Esophagus (tissue), 2 donors: ENCODE results near the gene PLEKHG4B. TPM values are rescaled to one million over a fixed set of nuclear protein-coding genes. Genes with fewer than 3 reads are reported as not detected.

Source experiments
- H3K27ac ChIP-seq, 2 donors: one replicate each; pipeline ENCODE4 v1.5.1; 2013; ENCODE audit warnings: low read depth in 2 of 2, mild to moderate bottlenecking in 2 of 2, inconsistent platforms in 1 of 2, low read length in 1 of 2, moderate library complexity in 1 of 2
- H3K27me3 ChIP-seq, 2 donors: one replicate each; pipeline ENCODE4 v1.6.1; 2013; ENCODE audit warnings: low read length in 2 of 2, control low read depth in 1 of 2, mild to moderate bottlenecking in 1 of 2; ENCODE audit not compliant: insufficient read depth in 2 of 2, control insufficient read depth in 1 of 2
- H3K36me3 ChIP-seq, 2 donors: one replicate each; pipeline ENCODE4 v1.6.1; 2013; ENCODE audit warnings: low read length in 1 of 2; ENCODE audit not compliant: control insufficient read depth in 2 of 2, insufficient read depth in 2 of 2
- H3K4me1 ChIP-seq, 2 donors: one replicate each; pipeline ENCODE4 v1.6.1; 2013; ENCODE audit warnings: low read length in 1 of 2; ENCODE audit not compliant: control insufficient read depth in 2 of 2, insufficient read depth in 2 of 2
- H3K4me3 ChIP-seq, 2 donors: one replicate each; pipeline ENCODE4 v1.5.1; 2013; ENCODE audit warnings: low read length in 2 of 2, mild to moderate bottlenecking in 2 of 2, low read depth in 1 of 2, moderate library complexity in 1 of 2
- H3K9me3 ChIP-seq, 2 donors: one replicate each; pipeline ENCODE4 v1.6.1; 2013; ENCODE audit warnings: mild to moderate bottlenecking in 2 of 2, low read depth in 1 of 2, low read length in 1 of 2, moderate library complexity in 1 of 2; ENCODE audit not compliant: control insufficient read depth in 2 of 2, insufficient read depth in 1 of 2
- WGBS, 2 donors: extraction: QIAGEN DNeasy Blood & Tissue Kit; methylation state at CpG; one replicate each; pipeline ENCODE4 v1.1.7; 2013; 5-methylcytosine and 5-hydroxymethylcytosine counted together
- polyA plus RNA-seq, 2 donors: library from polyadenylated mRNA; stranded (reverse); fragments of 200-250 nt; gene quantifications; one replicate each; pipeline ENCODE4 v1.2.3, GENCODE V29; 2013
- donor health status: healthy with polysubstance abuse.
- donor health status: Bipolar disorder and iron deficiency.

Gene PLEKHG4B
- polyA plus RNA-seq, 2 donors, result 0.16 to 0.53 TPM

- peaks cover 11 to 12% of the 10 kb centered on the region in 2 donors for H3K9me3 ChIP-seq
- no peak overlapping the region for H3K27ac ChIP-seq
- 93% methylated on average over 18 of the region's 18 CpGs for WGBS, 2 donors
- no peaks in the 10 kb centered on the region for H3K36me3 ChIP-seq
- H3K4me1 ChIP-seq, result no peaks in the 10 kb centered on the region
- no peaks in the 10 kb centered on the region for H3K27me3 ChIP-seq
- no peak overlapping the region for H3K4me3 ChIP-seq
Observed at GRCh38 chr5:142246-142810, 50.4 kb downstream of the PLEKHG4B start.

GRCh38 chr5:143041-143440 lies 51.1 kb downstream of the PLEKHG4B start:
- H3K27me3 ChIP-seq, result no peaks in the 10 kb centered on the region
- no peaks in the 10 kb centered on the region for H3K4me1 ChIP-seq
- H3K36me3 ChIP-seq, result no peaks in the 10 kb centered on the region
- no peak overlapping the region for H3K4me3 ChIP-seq
- no peak overlapping the region for H3K27ac ChIP-seq
- peaks cover 11 to 12% of the 10 kb centered on the region in 2 donors for H3K9me3 ChIP-seq
- 81 to 91% methylated on average over 17 of the region's 17 CpGs for WGBS, 2 donors

- no peak overlapping the region for H3K4me3 ChIP-seq
- WGBS, 2 donors, result 87 to 94% methylated on average over 8 of the region's 8 CpGs
- no peaks in the 10 kb centered on the region for H3K4me1 ChIP-seq
- H3K9me3 ChIP-seq, result peaks cover 11 to 12% of the 10 kb centered on the region in 2 donors
- no peaks in the 10 kb centered on the region for H3K36me3 ChIP-seq
- no peaks in the 10 kb centered on the region for H3K27me3 ChIP-seq
- H3K27ac ChIP-seq, result no peak overlapping the region
Observed at GRCh38 chr5:144941-145340, 53.0 kb downstream of the PLEKHG4B start.

- Histone ChIP-seq H3K4me3 (no peak overlapping the region), H3K36me3 (no peaks in the 10 kb centered on the region), H3K9me3 (peaks cover 11 to 12% of the 10 kb centered on the region in 2 donors), H3K27me3 (no peaks in the 10 kb centered on the region), H3K27ac (no peak overlapping the region), H3K4me1 (no peaks in the 10 kb centered on the region)
- 80 to 91% methylated on average over 7 of the region's 7 CpGs for WGBS, 2 donors
Observed at GRCh38 chr5:145585-146323, 53.8 kb downstream of the PLEKHG4B start.

GRCh38 chr5:147751-148150 lies 55.8 kb downstream of the PLEKHG4B start:
- 96 to 97% methylated on average over 1 of the region's 1 CpG for WGBS, 2 donors

GRCh38 chr5:149745-150485 lies 57.9 kb downstream of the PLEKHG4B start:
- Histone ChIP-seq H3K4me1 (no peaks in the 10 kb centered on the region), H3K27me3 (no peaks in the 10 kb centered on the region), H3K9me3 (peaks cover 11 to 12% of the 10 kb centered on the region in 2 donors), H3K4me3 (no peak overlapping the region), H3K36me3 (no peaks in the 10 kb centered on the region), H3K27ac (no peak overlapping the region)
- 52 to 63% methylated on average over 6 of the region's 6 CpGs for WGBS, 2 donors

More at GRCh38 chr5:147751-148150, 55.8 kb downstream of the PLEKHG4B start:
- Histone ChIP-seq H3K9me3 (peaks cover 11 to 12% of the 10 kb centered on the region in 2 donors), H3K4me1 (no peaks in the 10 kb centered on the region), H3K36me3 (no peaks in the 10 kb centered on the region), H3K27ac (no peak overlapping the region), H3K27me3 (no peaks in the 10 kb centered on the region), H3K4me3 (no peak overlapping the region)

- Histone ChIP-seq H3K36me3 (no peaks in the 10 kb centered on the region), H3K4me1 (no peaks in the 10 kb centered on the region), H3K4me3 (no peak overlapping the region), H3K27ac (no peak overlapping the region), H3K9me3 (peaks cover 11 to 12% of the 10 kb centered on the region in 2 donors), H3K27me3 (no peaks in the 10 kb centered on the region)
- WGBS, 2 donors, result 84 to 86% methylated on average over 4 of the region's 4 CpGs
Observed at GRCh38 chr5:150746-151145, 58.8 kb downstream of the PLEKHG4B start.

- WGBS, 2 donors, result 87 to 96% methylated on average over 6 of the region's 6 CpGs
Observed at GRCh38 chr5:152077-152476, 60.1 kb downstream of the PLEKHG4B start.

GRCh38 chr5:153256-153655 lies 61.3 kb downstream of the PLEKHG4B start:
- H3K27ac ChIP-seq, result no peak overlapping the region
- no peaks in the 10 kb centered on the region for H3K27me3 ChIP-seq
- WGBS, 2 donors, result 76 to 85% methylated on average over 8 of the region's 8 CpGs
- H3K4me1 ChIP-seq, result no peaks in the 10 kb centered on the region
- H3K36me3 ChIP-seq, result no peaks in the 10 kb centered on the region
- no peaks in the 10 kb centered on the region for H3K9me3 ChIP-seq
- H3K4me3 ChIP-seq, result no peak overlapping the region

More at GRCh38 chr5:152077-152476, 60.1 kb downstream of the PLEKHG4B start:
- no peaks in the 10 kb centered on the region for H3K36me3 ChIP-seq
- H3K27me3 ChIP-seq, result no peaks in the 10 kb centered on the region
- no peak overlapping the region for H3K4me3 ChIP-seq
- peaks cover 1 to 3% of the 10 kb centered on the region in 2 donors for H3K9me3 ChIP-seq
- no peaks in the 10 kb centered on the region for H3K4me1 ChIP-seq
- H3K27ac ChIP-seq, result no peak overlapping the region
